HG03097 (cell line): Measurements from ENCODE around the gene OR12D1.

Experiments
- ATAC-seq: cut with Tn5 transposase; IDR thresholded peaks from one replicate; pipeline ENCODE4 v1.9.1; 2021; ENCODE audit not compliant: unreplicated experiment, low FRiP score

Gene OR12D1

DNA sequence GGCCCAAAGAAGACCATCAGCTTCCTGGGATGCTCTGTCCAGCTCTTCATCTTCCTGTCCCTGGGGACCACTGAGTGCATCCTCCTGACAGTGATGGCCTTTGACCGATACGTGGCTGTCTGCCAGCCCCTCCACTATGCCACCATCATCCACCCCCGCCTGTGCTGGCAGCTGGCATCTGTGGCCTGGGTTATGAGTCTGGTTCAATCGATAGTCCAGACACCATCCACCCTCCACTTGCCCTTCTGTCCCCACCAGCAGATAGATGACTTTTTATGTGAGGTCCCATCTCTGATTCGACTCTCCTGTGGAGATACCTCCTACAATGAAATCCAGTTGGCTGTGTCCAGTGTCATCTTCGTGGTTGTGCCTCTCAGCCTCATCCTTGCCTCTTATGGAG lies 47.3 kb downstream of the OR12D1 start:
- ATAC-seq: no peak

DNA sequence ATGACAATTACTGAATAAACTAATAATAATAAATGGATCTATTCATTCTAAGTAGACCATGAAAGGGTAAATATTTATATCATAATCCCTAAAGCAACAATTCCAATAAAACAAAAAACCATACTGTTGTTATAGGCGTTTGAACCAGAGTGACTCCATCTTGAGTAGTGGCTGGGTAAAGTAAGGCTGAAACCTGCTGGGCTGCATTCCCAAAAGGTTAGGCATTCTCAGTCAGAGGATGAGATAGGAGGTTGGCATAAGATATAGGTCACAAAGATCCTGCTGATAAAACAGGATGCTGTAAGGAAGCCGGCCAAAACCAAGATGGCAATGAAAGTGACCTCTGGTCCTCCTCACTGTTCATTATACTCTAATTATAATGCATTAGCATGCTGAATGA lies 50.6 kb downstream of the OR12D1 start:
- no peak for ATAC-seq

DNA sequence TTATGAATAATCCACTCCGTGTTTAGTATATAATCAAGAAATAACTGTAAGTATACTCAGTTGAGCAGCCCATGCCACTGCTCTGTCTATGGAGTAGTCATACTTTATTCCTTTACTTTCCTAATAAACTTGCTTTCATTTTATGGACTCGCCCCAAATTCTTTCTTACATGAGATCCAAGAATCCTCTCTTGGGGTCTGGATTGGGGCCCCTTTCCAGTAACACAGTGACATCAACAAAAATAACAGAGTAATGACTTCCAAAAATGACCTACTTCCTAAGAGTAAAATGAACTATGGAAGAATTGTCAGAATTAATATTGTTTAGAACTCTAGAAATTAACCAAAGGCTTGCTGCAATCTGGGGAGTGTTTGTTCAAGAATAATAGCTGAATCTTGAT lies 51.1 kb downstream of the OR12D1 start:
- no peak for ATAC-seq

DNA sequence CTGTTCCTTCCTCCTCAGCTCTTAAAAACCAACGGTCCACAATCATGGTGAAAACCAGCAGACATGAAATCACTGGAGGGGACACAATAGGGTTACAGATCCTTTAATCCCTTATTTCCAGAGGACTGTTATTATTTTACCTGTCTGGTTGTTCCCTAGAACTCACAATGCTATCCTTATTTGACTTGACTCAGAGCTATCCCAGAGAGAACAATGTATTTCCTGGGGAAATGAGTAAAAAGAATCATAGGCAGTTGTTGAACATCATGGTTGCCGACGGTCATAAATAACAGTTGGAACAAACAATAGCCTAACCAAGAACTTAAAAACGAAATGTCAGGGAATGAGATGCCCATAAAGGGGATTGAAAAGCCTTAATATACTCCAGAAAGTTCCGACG lies 51.5 kb downstream of the OR12D1 start:
- no peak for ATAC-seq
